ENCODE results near the gene GLRX. TPM values are rescaled to one million over a fixed set of nuclear protein-coding genes. Genes with fewer than 3 reads are reported as not detected.
A peak's percentile ranks its signal among the peaks of the same experiment; 100 is the strongest.
"Not testable (repeated sequence)": the region's sequence is repeated elsewhere in the genome, so short reads cannot be mapped to it uniquely, and the experiment has no call there.

GLRX gene
- polyA plus RNA-seq, 1 donor = 111 TPM

GRCh38 chr5:95841914-95842812 is 19.6 kb upstream of the GLRX start:
- H3K4me3 ChIP-seq (ENCODE audit: low read length) = no peak overlapping the region
- H3K36me3 ChIP-seq (ENCODE audit: control insufficient read depth, insufficient read depth, low read length) = no peaks in the 10 kb centered on the region
- no peaks in the 10 kb centered on the region for H3K27me3 ChIP-seq (ENCODE audit: control insufficient read depth, insufficient read depth, low read length)
- peaks cover 7% of the 10 kb centered on the region for H3K4me1 ChIP-seq (ENCODE audit: control insufficient read depth, insufficient read depth, low read length)
- H3K27ac ChIP-seq (ENCODE audit: low read length) = peak overlapping the region; percentile 33
- no peaks in the 10 kb centered on the region for H3K9me3 ChIP-seq (ENCODE audit: control insufficient read depth, low read depth, low read length)
- peak in 1 of 2 donors; percentile 43 for DNase-seq
- no CpG with 5 or more reads among the region's 8 CpGs for WGBS (ENCODE audit: insufficient coverage, low lambda C conversion rate)

- Histone ChIP-seq H3K27me3 (ENCODE audit: control insufficient read depth, insufficient read depth, low read length) (no peaks in the 10 kb centered on the region), H3K27ac (ENCODE audit: low read length) (no peak overlapping the region), H3K4me3 (ENCODE audit: low read length) (no peak overlapping the region), H3K4me1 (ENCODE audit: control insufficient read depth, insufficient read depth, low read length) (peaks cover 7% of the 10 kb centered on the region), H3K36me3 (ENCODE audit: control insufficient read depth, insufficient read depth, low read length) (no peaks in the 10 kb centered on the region), H3K9me3 (ENCODE audit: control insufficient read depth, low read depth, low read length) (no peaks in the 10 kb centered on the region)
- WGBS (ENCODE audit: insufficient coverage, low lambda C conversion rate) = 80% methylated on average over 1 of the region's 1 CpG
- DNase-seq = no peak
Measured at GRCh38 chr5:95840956-95841705, 18.6 kb upstream of the GLRX start.

- WGBS (ENCODE audit: insufficient coverage, low lambda C conversion rate) = no CpG with 5 or more reads among the region's 2 CpGs
- H3K4me3 ChIP-seq (ENCODE audit: low read length) = no peak overlapping the region
- H3K36me3 ChIP-seq (ENCODE audit: control insufficient read depth, insufficient read depth, low read length) = no peaks in the 10 kb centered on the region
- H3K27ac ChIP-seq (ENCODE audit: low read length) = no peak overlapping the region
- H3K27me3 ChIP-seq (ENCODE audit: control insufficient read depth, insufficient read depth, low read length) = no peaks in the 10 kb centered on the region
- peaks cover 10% of the 10 kb centered on the region for H3K4me1 ChIP-seq (ENCODE audit: control insufficient read depth, insufficient read depth, low read length)
- DNase-seq = no peak
- no peaks in the 10 kb centered on the region for H3K9me3 ChIP-seq (ENCODE audit: control insufficient read depth, low read depth, low read length)
Measured at GRCh38 chr5:95839658-95840057, 17.1 kb upstream of the GLRX start.

GRCh38 chr5:95838556-95838955 is 16.0 kb upstream of the GLRX start:
- H3K4me1 ChIP-seq (ENCODE audit: control insufficient read depth, insufficient read depth, low read length) = peaks cover 15% of the 10 kb centered on the region
- no peak overlapping the region for H3K4me3 ChIP-seq (ENCODE audit: low read length)
- no peaks in the 10 kb centered on the region for H3K36me3 ChIP-seq (ENCODE audit: control insufficient read depth, insufficient read depth, low read length)
- no peaks in the 10 kb centered on the region for H3K9me3 ChIP-seq (ENCODE audit: control insufficient read depth, low read depth, low read length)
- no CpG with 5 or more reads among the region's 1 CpG for whole genome bisulfite sequencing (ENCODE audit: insufficient coverage, low lambda C conversion rate)
- peak overlapping the region; percentile 6 for H3K27ac ChIP-seq (ENCODE audit: low read length)
- H3K27me3 ChIP-seq (ENCODE audit: control insufficient read depth, insufficient read depth, low read length) = no peaks in the 10 kb centered on the region
- DNase-seq = peak; percentile 47 to 73

GRCh38 chr5:95838001-95838520 is 15.5 kb upstream of the GLRX start:
- no peak for DNase-seq
- H3K27ac ChIP-seq (ENCODE audit: low read length) = peak overlapping the region; percentile 6
- peaks cover 12% of the 10 kb centered on the region for H3K4me1 ChIP-seq (ENCODE audit: control insufficient read depth, insufficient read depth, low read length)
- H3K9me3 ChIP-seq (ENCODE audit: control insufficient read depth, low read depth, low read length) = no peaks in the 10 kb centered on the region
- H3K4me3 ChIP-seq (ENCODE audit: low read length) = no peak overlapping the region
- WGBS (ENCODE audit: insufficient coverage, low lambda C conversion rate) = no CpG with 5 or more reads among the region's 8 CpGs
- no peaks in the 10 kb centered on the region for H3K36me3 ChIP-seq (ENCODE audit: control insufficient read depth, insufficient read depth, low read length)
- H3K27me3 ChIP-seq (ENCODE audit: control insufficient read depth, insufficient read depth, low read length) = no peaks in the 10 kb centered on the region

GRCh38 chr5:95837492-95837891 is 15.0 kb upstream of the GLRX start:
- H3K27me3 ChIP-seq (ENCODE audit: control insufficient read depth, insufficient read depth, low read length) = no peaks in the 10 kb centered on the region
- peaks cover 12% of the 10 kb centered on the region for H3K4me1 ChIP-seq (ENCODE audit: control insufficient read depth, insufficient read depth, low read length)
- no peak overlapping the region for H3K4me3 ChIP-seq (ENCODE audit: low read length)
- no peaks in the 10 kb centered on the region for H3K36me3 ChIP-seq (ENCODE audit: control insufficient read depth, insufficient read depth, low read length)
- no peaks in the 10 kb centered on the region for H3K9me3 ChIP-seq (ENCODE audit: control insufficient read depth, low read depth, low read length)
- DNase-seq = no peak
- no CpG with 5 or more reads among the region's 5 CpGs for WGBS (ENCODE audit: insufficient coverage, low lambda C conversion rate)
- H3K27ac ChIP-seq (ENCODE audit: low read length) = no peak overlapping the region

- peaks cover 12% of the 10 kb centered on the region for H3K4me1 ChIP-seq (ENCODE audit: control insufficient read depth, insufficient read depth, low read length)
- H3K9me3 ChIP-seq (ENCODE audit: control insufficient read depth, low read depth, low read length); H3K27me3 ChIP-seq (ENCODE audit: control insufficient read depth, insufficient read depth, low read length); DNase-seq; H3K4me3 ChIP-seq (ENCODE audit: low read length); H3K36me3 ChIP-seq (ENCODE audit: control insufficient read depth, insufficient read depth, low read length); H3K27ac ChIP-seq (ENCODE audit: low read length): not testable (repeated sequence)
- no CpG with 5 or more reads among the region's 4 CpGs for WGBS (ENCODE audit: insufficient coverage, low lambda C conversion rate)
Measured at GRCh38 chr5:95836971-95837370, 14.4 kb upstream of the GLRX start.

GRCh38 chr5:95836544-95836943 is 14.0 kb upstream of the GLRX start:
- no CpG with 5 or more reads among the region's 1 CpG for WGBS (ENCODE audit: insufficient coverage, low lambda C conversion rate)

GRCh38 chr5:95835682-95836385 is 13.3 kb upstream of the GLRX start:
- Histone ChIP-seq H3K9me3 (ENCODE audit: control insufficient read depth, low read depth, low read length) (no peaks in the 10 kb centered on the region), H3K27ac (ENCODE audit: low read length) (peak overlapping the region; percentile 98), H3K4me1 (ENCODE audit: control insufficient read depth, insufficient read depth, low read length) (peaks cover 12% of the 10 kb centered on the region), H3K4me3 (ENCODE audit: low read length) (peak overlapping the region; percentile 83), H3K36me3 (ENCODE audit: control insufficient read depth, insufficient read depth, low read length) (no peaks in the 10 kb centered on the region), H3K27me3 (ENCODE audit: control insufficient read depth, insufficient read depth, low read length) (no peaks in the 10 kb centered on the region)
- 80% methylated on average over 2 of the region's 10 CpGs for whole genome bisulfite sequencing (ENCODE audit: insufficient coverage, low lambda C conversion rate)
- no peak for DNase-seq

More at GRCh38 chr5:95836544-95836943, 14.0 kb upstream of the GLRX start:
- Histone ChIP-seq H3K27ac (ENCODE audit: low read length) (no peak overlapping the region), H3K36me3 (ENCODE audit: control insufficient read depth, insufficient read depth, low read length) (no peaks in the 10 kb centered on the region), H3K27me3 (ENCODE audit: control insufficient read depth, insufficient read depth, low read length) (no peaks in the 10 kb centered on the region), H3K9me3 (ENCODE audit: control insufficient read depth, low read depth, low read length) (no peaks in the 10 kb centered on the region), H3K4me3 (ENCODE audit: low read length) (no peak overlapping the region), H3K4me1 (ENCODE audit: control insufficient read depth, insufficient read depth, low read length) (peaks cover 12% of the 10 kb centered on the region)
- no peak for DNase-seq

- H3K4me3 ChIP-seq (ENCODE audit: low read length) = no peak overlapping the region
- no peaks in the 10 kb centered on the region for H3K36me3 ChIP-seq (ENCODE audit: control insufficient read depth, insufficient read depth, low read length)
- DNase-seq = no peak
- H3K4me1 ChIP-seq (ENCODE audit: control insufficient read depth, insufficient read depth, low read length) = peaks cover 21% of the 10 kb centered on the region
- no peaks in the 10 kb centered on the region for H3K9me3 ChIP-seq (ENCODE audit: control insufficient read depth, low read depth, low read length)
- H3K27me3 ChIP-seq (ENCODE audit: control insufficient read depth, insufficient read depth, low read length) = no peaks in the 10 kb centered on the region
- no peak overlapping the region for H3K27ac ChIP-seq (ENCODE audit: low read length)
Measured at GRCh38 chr5:95832664-95833063, 10.1 kb upstream of the GLRX start.
